ENCODE results near the gene ZNF688. TPM values are rescaled to one million over a fixed set of nuclear protein-coding genes. Genes with fewer than 3 reads are reported as not detected.

Gene ZNF688
- total and polyA plus RNA-seq, 2 of the 13 experiments (the other 11 are each of a cell fraction or from before 2014, with no cell fraction given) = 2.4 to 5.4 TPM

DNA sequence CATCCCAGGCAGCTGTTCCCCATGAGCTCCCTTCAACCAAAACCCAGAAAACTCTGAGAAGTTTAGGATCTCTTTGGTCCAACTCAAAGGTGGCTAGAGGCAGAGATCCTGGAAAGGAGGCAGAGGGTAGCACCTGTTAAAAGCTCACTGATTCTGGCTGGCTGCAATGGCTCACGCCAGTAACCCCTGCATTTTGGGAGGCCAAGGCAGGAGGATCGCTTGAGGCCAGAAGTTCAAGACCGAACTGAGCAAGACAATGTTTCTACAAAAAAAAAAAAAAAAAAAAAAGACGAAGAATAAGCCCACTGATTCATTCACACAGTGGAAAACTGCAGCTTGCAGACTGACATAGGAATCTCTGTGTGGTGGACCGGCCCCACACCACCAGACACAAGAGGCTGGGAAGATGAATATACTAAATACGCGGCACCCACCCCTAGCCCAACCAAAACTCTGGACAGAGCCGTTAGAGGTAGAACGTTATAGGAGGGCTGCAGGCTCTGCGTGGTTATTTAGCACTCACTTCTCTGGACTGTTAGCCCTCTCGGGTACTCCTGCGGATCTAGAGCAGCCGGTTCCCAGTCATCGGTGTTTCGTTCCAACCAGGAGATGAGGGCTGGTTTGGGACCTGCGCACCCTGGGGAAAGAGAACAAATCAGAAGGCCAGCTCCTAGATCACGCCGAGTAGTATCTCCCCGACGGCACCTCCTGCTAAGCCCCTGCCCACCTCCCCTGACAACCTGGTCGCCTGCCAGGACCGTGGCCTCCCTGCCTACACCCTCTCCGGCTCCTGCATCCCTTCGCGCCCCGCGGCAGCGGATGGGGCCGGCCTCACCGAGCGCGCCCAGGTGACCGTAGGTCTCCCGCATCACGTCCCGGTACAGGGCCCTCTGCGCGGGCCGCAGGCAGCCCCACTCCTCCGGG lies 37.8 kb upstream of the ZNF688 start (continued):
- TF ChIP-seq, protein P1, sequence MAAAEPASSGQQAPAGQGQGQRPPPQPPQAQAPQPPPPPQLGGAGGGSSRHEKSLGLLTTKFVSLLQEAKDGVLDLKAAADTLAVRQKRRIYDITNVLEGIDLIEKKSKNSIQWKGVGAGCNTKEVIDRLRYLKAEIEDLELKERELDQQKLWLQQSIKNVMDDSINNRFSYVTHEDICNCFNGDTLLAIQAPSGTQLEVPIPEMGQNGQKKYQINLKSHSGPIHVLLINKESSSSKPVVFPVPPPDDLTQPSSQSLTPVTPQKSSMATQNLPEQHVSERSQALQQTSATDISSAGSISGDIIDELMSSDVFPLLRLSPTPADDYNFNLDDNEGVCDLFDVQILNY (CRISPR knock-in tag; conservative IDR thresholded peaks at IDR 0.05) = peak; percentile 65; the same call in 1 of the 2 replicates
- TF ChIP-seq ZNF713 (CRISPR knock-in tag; IDR thresholded peaks at IDR 0.05) = peak; percentile 89
- TF ChIP-seq, protein P2, sequence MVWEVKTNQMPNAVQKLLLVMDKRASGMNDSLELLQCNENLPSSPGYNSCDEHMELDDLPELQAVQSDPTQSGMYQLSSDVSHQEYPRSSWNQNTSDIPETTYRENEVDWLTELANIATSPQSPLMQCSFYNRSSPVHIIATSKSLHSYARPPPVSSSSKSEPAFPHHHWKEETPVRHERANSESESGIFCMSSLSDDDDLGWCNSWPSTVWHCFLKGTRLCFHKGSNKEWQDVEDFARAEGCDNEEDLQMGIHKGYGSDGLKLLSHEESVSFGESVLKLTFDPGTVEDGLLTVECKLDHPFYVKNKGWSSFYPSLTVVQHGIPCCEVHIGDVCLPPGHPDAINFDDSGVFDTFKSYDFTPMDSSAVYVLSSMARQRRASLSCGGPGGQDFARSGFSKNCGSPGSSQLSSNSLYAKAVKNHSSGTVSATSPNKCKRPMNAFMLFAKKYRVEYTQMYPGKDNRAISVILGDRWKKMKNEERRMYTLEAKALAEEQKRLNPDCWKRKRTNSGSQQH (CRISPR knock-in tag; IDR thresholded peaks at IDR 0.05; ENCODE audit: low read depth) = 0 out of 2 replicates have a peak, but pooled peaks have one; percentile 32
- TF ChIP-seq ZNF605 (CRISPR knock-in tag; IDR thresholded peaks at IDR 0.05) = no peak
- TF ChIP-seq ZNF782 (CRISPR knock-in tag; IDR thresholded peaks at IDR 0.05; ENCODE audit: borderline replicate concordance) = 0 out of 2 replicates have a peak, but pooled peaks have one; percentile 81
- TF ChIP-seq CHD4 (IDR thresholded peaks at IDR 0.05; ENCODE audit: borderline replicate concordance, low read length) = 0 out of 2 replicates have a peak, but pooled peaks have one; percentile 10
- TF ChIP-seq, protein P3, sequence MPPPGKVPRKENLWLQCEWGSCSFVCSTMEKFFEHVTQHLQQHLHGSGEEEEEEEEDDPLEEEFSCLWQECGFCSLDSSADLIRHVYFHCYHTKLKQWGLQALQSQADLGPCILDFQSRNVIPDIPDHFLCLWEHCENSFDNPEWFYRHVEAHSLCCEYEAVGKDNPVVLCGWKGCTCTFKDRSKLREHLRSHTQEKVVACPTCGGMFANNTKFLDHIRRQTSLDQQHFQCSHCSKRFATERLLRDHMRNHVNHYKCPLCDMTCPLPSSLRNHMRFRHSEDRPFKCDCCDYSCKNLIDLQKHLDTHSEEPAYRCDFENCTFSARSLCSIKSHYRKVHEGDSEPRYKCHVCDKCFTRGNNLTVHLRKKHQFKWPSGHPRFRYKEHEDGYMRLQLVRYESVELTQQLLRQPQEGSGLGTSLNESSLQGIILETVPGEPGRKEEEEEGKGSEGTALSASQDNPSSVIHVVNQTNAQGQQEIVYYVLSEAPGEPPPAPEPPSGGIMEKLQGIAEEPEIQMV (CRISPR knock-in tag; IDR thresholded peaks at IDR 0.05; ENCODE audit: low read depth) = peak; percentile 29; the same call in 1 of the 2 replicates
- TF ChIP-seq ZNF121 (CRISPR knock-in tag; IDR thresholded peaks at IDR 0.05) = no peak; the same call in 1 of the 2 replicates
- TF ChIP-seq NCOA5 (CRISPR knock-in tag; IDR thresholded peaks at IDR 0.05) = no peak
- no peak; the same call in 1 of the 2 replicates for TF ChIP-seq ZNF234 (CRISPR knock-in tag; conservative IDR thresholded peaks at IDR 0.05)
- peak; percentile 59; the same call in 1 of the 2 replicates for TF ChIP-seq MTF2 (CRISPR knock-in tag; IDR thresholded peaks at IDR 0.05; ENCODE audit: borderline replicate concordance)
- peak; percentile 11; the same call in 1 of the 2 replicates for TF ChIP-seq ZBTB1 (CRISPR knock-in tag; IDR thresholded peaks at IDR 0.05; ENCODE audit: borderline replicate concordance)
- TF ChIP-seq NRL (CRISPR knock-in tag; IDR thresholded peaks at IDR 0.05; ENCODE audit: borderline replicate concordance) = no peak
- TF ChIP-seq FOXC1 (CRISPR knock-in tag; IDR thresholded peaks at IDR 0.05; ENCODE audit: borderline replicate concordance) = no peak; the same call in 1 of the 2 replicates
- TF ChIP-seq ZNF329 (CRISPR knock-in tag; IDR thresholded peaks at IDR 0.05; ENCODE audit: low read depth) = peak; percentile 16; the same call in 1 of the 2 replicates
- TF ChIP-seq MEIS1 (CRISPR knock-in tag; IDR thresholded peaks at IDR 0.05; ENCODE audit: borderline replicate concordance) = 0 out of 2 replicates have a peak, but pooled peaks have one; percentile 14

All from HepG2 (cell line).